HG02885 (cell line): ENCODE results near the gene HHIPL1.

Source experiments
- ATAC-seq: cut with Tn5 transposase; IDR thresholded peaks from one replicate; pipeline ENCODE4 v1.9.1; 2021; ENCODE audit warnings: mild to moderate bottlenecking; ENCODE audit not compliant: unreplicated experiment, poor library complexity

HHIPL1 gene

DNA sequence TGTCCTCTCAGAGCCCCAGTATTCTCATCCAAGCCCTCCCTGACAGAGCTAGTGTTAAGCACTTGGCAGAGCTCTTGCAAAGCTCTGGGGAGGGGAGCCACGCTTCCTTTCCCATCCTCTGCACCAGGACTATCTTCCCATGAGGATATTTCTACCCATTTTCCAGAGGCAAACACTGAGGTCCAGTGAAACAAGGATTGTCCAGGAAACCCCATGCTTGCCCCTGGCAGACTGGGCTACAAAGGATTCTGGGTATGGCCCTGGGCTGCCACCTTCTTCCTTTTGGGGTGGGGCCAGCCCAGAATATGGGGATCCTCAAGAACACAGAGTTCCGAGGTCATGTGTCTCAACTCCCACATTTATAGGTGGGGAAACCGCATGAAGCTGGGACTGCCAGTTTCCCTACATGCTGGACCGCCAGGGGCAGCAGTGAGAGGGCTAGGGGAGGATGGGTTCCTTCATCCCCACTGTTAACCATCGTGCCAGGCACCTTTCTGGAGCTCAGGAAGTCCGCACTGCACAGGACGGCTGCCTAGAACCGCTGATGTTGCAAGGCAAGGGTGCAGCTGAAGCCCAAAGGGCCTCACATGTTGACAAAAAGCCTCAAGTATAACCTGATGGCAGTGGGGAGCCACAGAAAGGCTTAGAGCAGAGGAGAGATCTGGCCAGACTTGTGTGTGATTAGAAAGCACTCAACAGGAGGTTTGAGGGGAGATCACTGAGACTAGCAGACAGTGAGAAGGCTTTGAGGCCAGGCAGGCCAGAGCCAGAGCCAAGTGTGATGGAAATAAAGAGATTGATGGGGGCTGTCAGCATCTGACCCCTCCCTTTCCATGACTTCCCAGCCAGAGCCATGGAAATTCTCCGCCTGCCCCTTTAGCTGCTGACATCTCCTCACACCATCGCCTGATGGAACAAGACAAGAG is 35.4 kb upstream of the HHIPL1 start:
- ATAC-seq = peak; percentile 37

DNA sequence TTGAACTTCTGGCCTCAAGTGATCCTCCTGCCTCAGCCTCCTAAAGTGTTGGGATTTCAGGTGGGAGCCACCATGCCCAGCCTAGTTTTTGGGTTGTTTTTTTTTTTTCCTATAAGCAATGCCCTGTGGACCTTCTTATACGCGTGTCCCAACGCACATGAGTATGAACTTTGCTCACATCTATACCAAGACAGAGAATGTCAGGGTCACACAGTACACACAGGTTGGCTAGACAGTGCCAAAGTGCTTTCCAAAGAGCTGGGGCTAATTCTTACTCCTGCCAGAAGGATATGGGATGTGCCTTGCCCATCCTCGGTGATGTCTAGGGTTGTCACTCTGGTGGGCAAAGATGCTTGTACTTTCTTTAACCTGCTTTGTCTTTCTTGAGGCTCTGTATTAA is 33.3 kb upstream of the HHIPL1 start:
- ATAC-seq = no peak

DNA sequence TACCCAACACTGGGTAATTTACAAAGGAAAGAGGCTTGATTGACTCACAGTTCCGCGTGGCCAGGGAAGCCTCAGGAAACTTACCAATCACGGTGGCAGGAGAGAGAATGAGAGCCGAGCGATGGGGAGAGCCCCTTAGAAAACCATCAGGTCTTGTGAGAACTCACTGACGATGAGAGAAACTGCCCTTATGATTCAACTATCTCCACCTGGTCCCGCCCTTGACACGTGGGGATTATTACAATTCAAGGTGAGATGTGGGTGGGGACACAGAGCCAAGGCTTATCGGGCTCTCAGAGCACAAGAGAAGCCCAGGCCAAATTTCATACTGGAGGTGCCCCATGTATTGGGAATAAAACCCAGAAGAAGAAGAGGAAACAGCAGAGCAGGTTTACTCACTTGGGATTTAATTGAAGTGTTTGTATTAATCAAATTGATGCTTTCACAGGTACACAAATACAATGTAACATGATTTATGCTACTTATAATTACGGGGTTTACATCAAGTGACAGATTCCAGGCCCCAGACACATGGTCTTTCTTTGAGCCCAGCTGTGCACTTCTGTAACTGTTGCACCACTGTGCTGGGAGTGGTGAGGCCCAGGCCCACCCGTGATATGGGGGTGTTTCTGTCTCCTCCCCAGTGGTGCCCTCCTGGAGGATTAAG is 32.7 kb upstream of the HHIPL1 start:
- no peak for ATAC-seq

DNA sequence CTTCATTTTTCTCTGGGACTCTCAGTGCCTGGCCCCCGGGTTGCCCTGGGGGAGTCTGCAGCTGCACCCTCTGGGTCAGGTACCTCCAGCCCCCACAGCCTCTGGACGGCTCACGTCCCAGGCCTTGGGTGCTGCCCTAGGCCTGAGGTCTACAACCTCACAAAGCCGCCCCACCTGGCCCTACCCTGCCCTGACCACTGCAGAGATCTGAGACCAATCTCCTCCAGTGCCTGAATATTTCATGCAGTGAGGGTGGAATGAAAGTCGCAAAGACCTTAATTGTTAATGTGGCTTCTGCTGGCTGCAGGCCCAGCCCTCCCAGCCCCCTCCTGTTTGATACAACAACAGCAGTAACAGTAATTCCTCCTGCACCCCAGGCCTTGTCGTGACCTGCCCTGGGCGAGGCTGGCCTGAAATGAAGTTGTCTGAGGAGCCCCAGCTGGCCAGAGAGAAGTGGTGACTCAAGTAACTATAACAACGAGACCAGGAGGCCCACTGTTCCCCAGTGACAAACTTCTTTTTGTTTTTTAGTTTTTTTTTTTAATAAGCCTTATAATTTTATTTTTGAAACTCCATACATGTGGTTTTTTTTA is 32.1 kb upstream of the HHIPL1 start:
- ATAC-seq = no peak

DNA sequence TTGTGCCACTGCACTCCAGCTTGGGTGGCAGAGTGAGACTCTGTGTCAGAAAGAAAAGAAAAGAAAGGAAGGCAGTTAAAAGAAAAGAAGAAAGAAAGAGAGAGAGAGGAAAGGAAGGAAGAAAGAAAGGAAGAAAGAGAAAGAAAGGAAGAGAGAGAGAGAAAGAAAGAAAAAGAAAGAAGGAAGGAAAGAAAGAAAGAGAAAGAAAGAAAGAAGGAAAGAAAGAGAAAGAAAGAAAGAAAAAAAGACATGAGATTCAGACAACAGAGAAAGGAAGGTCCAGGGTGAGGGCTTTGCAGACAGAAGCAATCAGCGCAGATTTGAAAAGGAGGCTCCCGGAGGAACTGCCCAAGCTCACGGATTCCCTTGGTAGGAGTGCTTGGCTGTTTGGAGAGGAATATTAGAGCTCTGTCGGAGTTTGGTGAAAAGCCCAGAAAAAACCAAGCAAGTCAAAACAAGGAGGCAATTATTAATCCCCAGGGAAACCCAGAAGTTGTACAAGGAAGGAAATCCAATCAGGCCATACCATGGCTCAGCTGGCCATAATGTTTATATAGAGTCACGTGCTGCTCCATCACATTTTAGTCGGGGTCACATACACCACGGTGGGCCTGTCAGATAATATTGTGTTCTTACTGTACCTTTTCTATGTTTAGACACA is 29.3 kb upstream of the HHIPL1 start:
- ATAC-seq = no peak

DNA sequence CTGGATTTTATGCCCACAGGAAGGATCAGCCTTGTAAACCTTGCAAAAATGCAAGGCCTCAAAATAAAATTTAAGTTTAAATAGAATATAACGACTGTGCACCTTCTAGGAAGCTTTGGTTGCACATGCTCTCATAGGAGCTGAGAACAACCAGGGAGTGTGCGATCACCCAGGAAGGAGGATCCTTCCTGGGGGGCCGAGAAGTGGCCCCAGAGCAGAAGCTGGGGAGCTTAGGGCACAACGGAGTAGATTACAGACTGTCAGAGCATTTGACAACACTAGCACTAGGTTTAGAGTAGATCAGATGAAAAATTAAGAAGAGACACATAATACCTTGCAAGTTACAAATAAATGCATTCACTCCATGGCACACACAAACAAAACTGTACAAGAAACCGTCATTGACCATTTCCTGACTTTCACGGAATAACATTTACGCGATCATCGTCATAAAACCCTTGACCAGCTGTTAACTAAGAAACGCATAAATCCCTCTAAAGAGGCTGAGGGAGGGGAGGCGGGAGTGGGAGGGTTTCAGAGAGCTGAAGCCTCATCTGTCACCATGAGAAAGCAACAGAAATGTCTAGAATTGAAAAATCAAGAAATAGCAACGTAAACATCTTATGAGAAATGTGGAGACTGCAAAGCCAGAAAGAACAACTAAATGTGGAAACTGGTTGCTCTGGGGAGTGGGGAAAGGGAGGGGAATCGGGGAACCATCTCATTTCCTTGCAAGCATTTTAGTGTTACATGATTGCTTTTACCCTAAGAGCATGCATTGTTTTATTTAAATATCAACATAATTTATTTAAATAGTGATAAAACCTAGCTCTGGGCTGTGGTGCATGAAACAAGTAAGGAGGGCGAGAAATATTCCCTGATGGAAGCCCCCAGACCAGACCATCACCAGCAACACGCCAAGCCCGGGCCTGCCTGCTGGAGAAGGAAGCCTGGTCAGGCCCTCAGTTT is 27.8 kb upstream of the HHIPL1 start:
- ATAC-seq = no peak

DNA sequence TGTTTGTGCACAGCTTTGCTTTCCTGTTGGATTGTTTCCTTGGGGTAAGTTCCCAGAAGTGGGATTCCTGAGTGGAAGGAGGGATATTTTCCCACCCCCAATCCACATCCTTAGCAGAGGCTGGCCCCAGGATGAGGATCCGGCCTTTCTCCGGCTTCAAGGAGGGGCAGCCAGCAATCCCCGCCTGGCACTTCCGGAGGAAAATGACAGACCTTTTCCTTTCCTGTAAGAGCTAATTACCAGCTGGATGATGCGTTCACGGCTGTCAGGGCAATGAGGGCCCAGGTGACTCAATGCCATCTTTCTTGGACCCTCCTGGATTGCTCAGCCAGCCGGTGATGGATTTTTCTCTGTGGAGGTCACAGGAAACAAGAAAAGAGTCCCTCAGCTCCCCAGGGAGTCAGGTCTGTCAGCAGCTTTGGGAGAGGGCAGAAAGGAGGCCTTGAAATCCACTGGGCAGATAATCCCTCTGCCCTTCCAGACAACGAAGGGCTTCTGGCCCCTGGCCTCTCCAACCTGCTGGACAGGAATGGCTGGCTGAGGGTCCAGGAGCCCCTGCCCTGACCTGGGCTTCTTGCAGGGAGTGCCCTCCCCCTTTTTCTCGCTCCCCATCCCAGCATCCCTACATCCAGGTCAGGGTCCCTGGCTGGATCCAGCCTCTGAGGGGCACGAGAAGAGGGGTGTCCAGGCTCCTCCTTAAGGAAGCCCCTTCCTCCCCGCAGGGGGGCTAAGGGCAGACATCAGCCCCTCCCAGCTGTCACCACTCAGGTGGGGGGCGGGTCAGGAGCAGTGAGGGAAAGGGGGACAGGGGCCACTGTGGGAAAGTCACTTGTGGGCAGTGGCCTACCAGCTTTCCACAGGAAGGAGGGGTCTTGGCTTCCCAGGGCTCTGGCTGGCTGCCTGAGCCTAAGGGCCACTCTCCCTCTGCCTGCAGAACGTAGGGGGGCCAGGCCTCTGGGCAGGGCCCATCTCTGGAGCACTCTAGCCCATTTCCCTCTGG is 24.8 kb upstream of the HHIPL1 start:
- ATAC-seq = no peak

DNA sequence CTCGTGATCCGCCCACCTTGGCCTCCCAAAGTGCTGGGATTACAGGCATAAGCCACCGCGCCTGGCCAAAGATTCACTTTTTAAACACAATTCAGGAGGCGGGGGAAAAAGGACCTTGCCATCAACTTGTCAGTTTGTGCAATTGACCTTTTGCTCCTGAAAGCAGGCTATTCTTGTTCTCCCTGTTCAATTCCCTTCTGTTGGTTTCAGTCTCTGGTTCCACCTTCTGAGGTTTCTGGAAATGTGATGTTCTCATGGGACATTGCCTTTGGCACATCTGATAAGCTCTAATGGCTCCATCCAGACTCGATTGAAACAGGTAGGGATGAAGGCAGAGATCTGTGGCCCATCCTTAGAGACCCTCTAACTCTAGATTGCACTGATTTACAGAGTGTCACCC is 23.0 kb upstream of the HHIPL1 start:
- no peak for ATAC-seq

DNA sequence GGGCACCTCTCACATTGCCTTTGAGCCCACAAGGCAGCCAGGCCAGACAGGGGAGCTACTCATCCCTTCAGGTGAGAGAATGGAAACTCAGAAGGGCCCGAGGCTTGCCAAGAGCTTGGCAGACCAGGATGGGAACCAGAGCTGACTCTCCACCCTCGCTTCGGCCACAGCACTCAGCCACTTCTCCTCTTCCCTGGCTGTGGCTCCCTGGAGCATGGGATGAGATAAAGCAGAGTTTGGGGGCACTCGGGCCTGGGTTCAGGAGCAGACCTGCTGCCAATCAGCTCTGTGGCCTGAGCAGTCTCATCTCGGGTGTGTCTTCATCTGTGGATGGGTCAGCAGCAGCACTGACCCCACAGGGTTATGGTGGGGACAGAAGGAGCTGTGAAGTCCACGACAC is 20.9 kb upstream of the HHIPL1 start:
- ATAC-seq = no peak

DNA sequence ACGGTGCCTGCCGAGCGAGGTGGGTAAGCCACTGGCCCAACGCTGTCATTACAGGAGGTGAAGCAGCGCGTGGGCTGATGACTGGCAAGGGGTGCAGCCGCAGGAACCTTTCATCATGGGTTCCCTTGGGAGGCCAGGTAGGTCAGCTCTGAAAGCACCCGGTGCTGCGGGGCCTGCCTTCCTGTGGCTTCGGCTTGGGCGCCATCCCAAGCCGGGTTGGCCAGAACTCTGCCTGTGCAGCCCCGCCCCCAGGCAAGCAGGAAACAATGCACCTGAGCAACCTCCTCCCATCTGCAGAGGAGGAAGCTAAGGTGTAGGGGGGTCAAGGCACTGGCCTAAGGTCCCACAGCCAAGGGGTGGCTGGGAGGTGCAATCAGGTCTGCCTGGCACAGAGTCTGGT is 20.0 kb upstream of the HHIPL1 start:
- ATAC-seq = no peak

DNA sequence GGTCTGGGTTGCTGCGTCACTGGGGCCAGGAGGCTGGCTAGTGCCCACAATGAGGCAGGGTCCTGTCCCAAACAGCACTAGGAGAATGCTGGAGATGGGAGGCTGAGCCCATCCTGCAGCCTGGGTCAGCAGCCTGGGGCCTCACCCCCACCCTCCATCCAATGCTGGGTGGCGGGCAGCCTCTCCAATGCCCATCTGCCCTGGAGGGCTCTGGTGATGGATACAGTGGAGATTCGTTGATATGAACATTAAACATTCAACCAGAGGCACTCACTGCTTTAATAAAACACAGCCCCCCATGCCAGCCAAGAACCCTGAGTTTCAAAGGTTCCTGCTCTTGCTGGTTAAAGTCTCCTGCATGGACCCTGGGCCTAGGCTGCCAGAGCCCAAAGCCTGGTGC is 19.5 kb upstream of the HHIPL1 start:
- ATAC-seq = no peak

DNA sequence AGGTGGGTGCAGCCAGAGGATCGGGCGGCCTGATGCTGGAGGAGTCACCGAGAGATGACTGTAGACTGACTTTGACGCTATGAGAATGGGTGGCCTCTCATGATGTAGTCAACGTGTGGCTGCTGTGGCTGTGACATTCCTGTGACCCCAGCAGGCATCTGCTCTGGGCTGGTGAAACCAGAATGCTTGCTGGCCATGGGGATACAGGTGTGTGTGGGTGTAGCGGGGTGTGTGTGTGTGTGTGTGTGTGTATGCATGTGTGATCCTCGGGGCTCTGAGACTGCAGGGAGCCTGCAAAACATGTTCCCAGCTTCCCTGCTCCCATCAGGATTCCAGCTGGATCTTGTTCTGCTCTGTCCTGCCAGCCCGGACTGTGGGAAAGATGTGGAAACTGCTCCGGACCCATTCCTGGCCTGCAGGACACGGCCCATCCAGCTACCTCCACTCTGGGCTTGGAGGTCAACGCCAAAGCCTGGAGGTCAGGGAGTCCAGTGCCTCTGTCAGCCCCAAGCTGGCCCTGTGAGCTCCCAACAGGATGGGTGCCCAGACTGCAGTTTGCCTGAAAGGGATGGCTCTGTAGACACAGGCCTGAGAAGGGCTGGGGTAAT is 18.8 kb upstream of the HHIPL1 start:
- no peak for ATAC-seq

DNA sequence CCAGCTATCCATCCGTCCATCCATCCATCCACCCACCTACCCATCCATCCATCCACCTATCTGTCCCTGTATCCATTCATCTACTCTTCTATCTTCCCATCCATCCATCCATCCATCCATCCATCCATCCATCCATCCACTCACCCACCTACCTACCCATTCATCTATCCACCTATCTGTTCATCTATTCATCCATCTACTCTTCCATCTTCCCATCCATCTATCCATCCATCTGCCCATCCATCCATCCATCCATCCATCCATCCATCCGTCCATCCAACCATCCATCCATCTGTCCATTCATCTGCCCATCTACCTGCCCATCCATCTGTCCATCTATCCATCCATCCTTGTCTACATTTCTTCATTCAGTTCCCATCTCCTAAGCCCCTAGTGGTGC is 17.8 kb upstream of the HHIPL1 start:
- no peak for ATAC-seq

DNA sequence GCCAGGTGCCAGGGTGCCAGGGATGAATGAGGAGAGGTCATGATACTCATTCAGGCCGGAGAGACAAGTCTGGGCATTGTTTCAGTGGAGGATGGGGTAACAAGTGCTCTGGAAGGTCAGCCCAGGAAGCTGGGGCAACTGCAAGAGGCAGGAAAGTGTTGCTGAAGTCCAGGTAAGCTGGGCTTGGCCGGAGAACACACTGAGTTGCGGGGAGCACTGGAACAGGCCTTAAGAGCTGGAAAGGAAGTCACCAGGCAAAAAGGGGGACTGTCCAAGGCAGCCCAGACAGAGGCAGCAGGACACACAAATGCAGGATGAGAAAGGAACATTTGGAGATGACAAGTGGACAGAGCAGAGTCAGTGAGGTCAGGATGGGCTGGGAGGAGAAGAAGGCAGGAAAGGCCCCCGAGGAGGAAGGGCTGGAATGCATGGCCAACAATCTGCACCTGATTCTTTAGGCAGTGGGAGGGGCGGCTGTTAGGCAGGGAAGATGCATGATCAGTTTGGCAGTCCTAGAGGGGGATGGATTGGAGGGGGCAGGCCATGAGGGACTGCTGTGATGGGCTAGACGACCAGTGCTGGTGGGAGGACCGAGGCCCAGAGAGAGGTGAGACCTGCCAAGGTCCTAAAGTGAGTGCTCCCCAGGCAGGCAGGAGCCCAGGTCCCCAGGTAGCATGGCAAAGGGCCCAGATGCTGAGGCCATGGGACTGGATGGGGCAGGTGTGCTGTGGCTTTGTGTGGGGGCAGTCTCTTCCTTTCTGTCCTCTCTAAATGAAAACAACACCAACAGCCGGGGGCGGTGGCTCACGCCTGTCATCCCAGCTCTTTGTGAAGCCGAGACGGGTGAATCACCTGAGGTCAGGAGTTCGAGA is 17.2 kb upstream of the HHIPL1 start:
- ATAC-seq = no peak

DNA sequence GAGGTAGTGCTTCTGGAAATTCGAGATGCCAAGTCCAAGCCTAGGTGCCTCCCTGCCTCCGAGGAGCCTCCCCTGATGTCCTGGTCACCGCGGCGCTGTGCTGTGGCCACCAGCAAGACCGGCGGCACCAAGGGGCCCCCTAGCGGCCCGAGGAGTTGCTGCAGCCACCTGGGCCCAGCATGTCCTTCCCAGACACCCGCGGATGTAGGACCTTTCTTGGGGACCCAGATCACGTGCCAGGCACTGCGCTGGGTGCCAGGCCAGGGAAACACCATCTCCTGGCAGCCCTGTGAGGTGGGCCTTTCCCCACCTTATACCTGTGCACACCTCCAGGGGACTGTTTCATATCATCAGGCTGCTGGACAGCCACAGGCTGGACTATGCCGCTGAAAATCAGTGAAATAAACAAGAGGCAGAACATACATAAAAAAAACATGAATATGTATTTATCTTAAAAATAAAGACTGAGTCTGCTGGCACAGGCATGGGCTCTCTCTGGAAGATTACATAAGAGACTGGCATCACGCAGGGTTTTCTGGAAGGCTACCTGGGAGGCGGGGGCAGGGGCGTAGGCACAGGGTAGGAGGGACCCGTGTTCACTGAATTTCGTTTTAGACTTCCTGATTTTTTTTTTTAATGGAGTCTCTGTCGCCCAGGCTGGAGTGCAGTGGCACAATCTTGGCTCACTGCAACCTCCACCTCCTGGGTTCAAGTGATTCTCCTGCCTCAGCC is 15.9 kb upstream of the HHIPL1 start:
- ATAC-seq = peak; percentile 79

DNA sequence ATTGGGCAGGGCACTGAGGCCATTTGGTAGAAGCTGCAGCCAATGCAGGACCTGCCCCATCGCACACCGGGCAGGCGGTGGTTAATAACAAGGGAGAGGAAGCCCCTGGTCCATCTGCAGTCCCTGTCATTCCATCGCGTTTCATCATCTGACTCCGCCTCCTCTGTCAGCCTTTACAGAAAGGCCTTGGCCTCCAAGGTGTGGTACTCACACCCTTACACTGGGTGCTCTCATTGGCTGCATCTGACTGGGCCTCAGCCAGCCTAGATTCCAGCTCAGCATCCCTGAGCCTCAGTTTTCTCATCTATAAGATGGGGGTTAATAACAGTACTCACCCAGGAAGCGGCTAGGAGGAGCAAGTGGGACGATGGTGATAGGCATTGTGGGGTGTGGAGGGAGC is 14.7 kb upstream of the HHIPL1 start:
- ATAC-seq = no peak
